Breast epithelium (tissue), 4 donors: Measurements from ENCODE around the gene MBOAT7. TPM values are rescaled to one million over a fixed set of nuclear protein-coding genes. Genes with fewer than 3 reads are reported as not detected.

Experiments used
- DNase-seq, 2 donors: peaks; one replicate each; pipeline ENCODE4 v3.0.0-alpha.2; 2019; ENCODE audit warnings: low spot score in 2 of 2
- H3K27ac ChIP-seq, 2 donors: fragments of 200-600 bp; sonication (generic) in 1 of 2; one replicate each; pipeline ENCODE4 v1.5.1; 2016 to 2019; ENCODE audit warnings: mild to moderate bottlenecking in 1 of 2
- H3K27me3 ChIP-seq, 2 donors: fragments of 200-600 bp; sonication (generic) in 1 of 2; one replicate each; pipeline versions ENCODE4 v1.5.1 to v1.6.0; 2017 to 2019; ENCODE audit warnings: control low read depth in 1 of 2, mild to moderate bottlenecking in 1 of 2
- H3K36me3 ChIP-seq: fragments of 200-600 bp; one replicate; pipeline ENCODE4 v1.5.1; 2019
- H3K4me1 ChIP-seq, 2 donors: fragments of 200-600 bp; sonication (generic); one replicate each; pipeline ENCODE4 v1.5.1; 2016 to 2019; ENCODE audit warnings: control low read depth in 1 of 2
- H3K4me3 ChIP-seq, 3 donors: fragments of 200-600 bp; sonication (generic); 1 replicate in 2 of 3; 2 replicates in 1 of 3; pipeline ENCODE4 v1.5.1; 2016 to 2019; ENCODE audit warnings: mild to moderate bottlenecking in 3 of 3, moderate library complexity in 2 of 3
- H3K9me3 ChIP-seq, 2 donors: fragments of 200-600 bp; sonication (generic) in 1 of 2; one replicate each; pipeline ENCODE4 v1.5.1; 2016 to 2019; ENCODE audit warnings: control low read depth in 1 of 2
- POLR2A ChIP-seq: fragments of 450-650 bp; IDR thresholded peaks from one replicate; pipeline ENCODE4 v1.6.1; 2016; ENCODE audit warnings: antibody characterized with exemption, mild to moderate bottlenecking, moderate library complexity
- POLR2AphosphoS5 ChIP-seq, 3 donors: sonication (generic); formaldehyde crosslinking; IDR thresholded peaks; one replicate each; pipeline ENCODE4 v1.6.1; 2017; ENCODE audit warnings: antibody characterized with exemption in 3 of 3
- intact Hi-C: fragments of 100-400 bp; cut with DNase I; formaldehyde crosslinking; loops from one replicate; pipeline ENCODE4 v1.15.1; 2023; ENCODE audit warnings: low total_unique reads
- total RNA-seq, 3 donors: library from RNA; depleted of rRNA; stranded (reverse); fragments of >200 nt; gene quantifications; one replicate each; pipeline ENCODE4 v1.1.0, GENCODE V29; 2016
- TF ChIP-seq, protein P1 (sequence below), 3 donors: fragments of 450-650 bp; IDR thresholded peaks; one replicate each; pipeline ENCODE4 v1.5.1; 2016 to 2017; ENCODE audit warnings: antibody characterized with exemption in 3 of 3, mild to moderate bottlenecking in 3 of 3, moderate library complexity in 3 of 3

The MBOAT7 gene
- total RNA-seq, 3 donors from 2014 or later: 16.5 to 37.3 (median 24.6) TPM

DNA sequence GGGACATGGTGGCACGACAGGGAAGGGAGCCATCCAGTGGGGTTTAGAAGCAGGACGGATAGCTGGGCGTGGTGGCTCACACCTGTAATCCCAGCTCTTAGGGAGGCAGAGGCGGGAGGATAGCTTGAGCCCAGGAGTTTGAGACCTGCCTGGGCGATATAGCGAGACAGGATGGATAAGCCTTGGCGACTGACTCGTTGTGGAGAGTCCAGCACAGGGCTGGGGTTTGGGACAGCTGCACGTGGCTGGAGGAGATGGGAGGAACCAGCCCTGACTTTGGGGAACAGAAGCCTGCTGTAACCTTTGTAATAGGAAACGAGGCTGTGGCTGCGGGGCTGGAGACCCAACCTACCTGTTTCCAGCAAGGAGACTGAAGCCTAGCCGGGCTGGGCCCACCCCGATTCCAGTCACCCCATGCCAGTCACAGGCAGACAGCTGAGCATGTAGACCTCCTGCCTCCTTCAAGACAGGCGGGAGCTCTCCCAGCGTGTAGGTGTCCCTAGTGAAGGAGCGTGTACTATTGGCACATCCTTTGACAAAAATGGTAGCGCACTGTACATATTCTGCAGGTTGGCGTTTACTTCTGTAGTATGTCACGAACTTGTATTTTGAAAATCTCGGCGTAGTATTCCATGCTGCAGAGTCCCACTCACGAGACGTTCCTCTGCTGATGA is 37.9 kb downstream of the MBOAT7 start:
- Histone ChIP-seq H3K36me3 (peaks cover 4% of the 10 kb centered on the region), H3K4me1 (no peaks in the 10 kb centered on the region), H3K27me3 (no peaks in the 10 kb centered on the region), H3K9me3 (no peaks in the 10 kb centered on the region), H3K27ac (no peak overlapping the region), H3K4me3 (no peak overlapping the region)
- intact Hi-C loops: no loop called here
- DNase-seq: no peak
- TF ChIP-seq, protein P1, sequence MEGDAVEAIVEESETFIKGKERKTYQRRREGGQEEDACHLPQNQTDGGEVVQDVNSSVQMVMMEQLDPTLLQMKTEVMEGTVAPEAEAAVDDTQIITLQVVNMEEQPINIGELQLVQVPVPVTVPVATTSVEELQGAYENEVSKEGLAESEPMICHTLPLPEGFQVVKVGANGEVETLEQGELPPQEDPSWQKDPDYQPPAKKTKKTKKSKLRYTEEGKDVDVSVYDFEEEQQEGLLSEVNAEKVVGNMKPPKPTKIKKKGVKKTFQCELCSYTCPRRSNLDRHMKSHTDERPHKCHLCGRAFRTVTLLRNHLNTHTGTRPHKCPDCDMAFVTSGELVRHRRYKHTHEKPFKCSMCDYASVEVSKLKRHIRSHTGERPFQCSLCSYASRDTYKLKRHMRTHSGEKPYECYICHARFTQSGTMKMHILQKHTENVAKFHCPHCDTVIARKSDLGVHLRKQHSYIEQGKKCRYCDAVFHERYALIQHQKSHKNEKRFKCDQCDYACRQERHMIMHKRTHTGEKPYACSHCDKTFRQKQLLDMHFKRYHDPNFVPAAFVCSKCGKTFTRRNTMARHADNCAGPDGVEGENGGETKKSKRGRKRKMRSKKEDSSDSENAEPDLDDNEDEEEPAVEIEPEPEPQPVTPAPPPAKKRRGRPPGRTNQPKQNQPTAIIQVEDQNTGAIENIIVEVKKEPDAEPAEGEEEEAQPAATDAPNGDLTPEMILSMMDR (IDR thresholded peaks at IDR 0.05): no peak
- TF ChIP-seq POLR2AphosphoS5 (IDR thresholded peaks at IDR 0.05) (no peak), POLR2A (no peak)

DNA sequence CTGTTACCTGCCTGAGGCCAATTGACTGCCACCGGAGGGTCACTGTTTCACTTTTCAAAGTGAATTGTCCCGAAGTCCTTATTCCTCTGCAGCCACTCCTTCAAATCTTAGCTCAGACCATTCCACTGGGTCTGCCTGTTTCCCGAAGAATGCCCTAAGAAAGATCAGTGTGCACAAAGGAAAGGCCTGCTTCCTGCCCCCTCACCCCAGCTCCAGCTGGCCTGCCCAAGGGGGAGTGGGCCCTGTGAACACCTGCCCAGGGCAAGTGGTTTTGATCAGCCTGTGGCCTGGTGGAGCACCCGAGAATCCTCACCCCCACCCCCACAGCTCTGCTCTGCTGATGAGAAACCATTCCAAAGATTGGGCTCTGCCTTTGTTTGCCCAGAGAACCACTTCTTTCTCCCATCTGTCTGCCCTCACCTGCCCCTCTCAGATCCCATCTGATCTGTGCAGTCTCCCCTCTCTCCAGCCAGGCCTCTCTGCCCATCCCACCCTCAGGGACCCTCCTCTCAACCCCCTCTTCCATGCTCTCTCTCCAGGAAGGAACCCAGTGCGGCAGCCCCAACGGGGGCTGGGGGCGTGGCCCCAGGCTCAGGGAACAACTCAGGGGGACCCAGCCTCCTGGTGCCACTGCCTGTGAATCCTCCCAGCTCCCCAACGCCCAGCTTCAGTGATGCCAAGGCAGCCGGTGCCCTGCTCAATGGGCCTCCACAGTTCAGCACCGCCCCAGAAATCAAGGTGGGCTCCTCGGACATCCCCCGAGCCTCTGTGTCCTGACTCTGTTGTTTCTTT is 40.2 kb downstream of the MBOAT7 start:
- Histone ChIP-seq H3K36me3 (peaks cover 12% of the 10 kb centered on the region), H3K27me3 (no peaks in the 10 kb centered on the region), H3K4me3 (no peak overlapping the region), H3K9me3 (no peaks in the 10 kb centered on the region), H3K27ac (no peak overlapping the region), H3K4me1 (no peaks in the 10 kb centered on the region)
- no peak for DNase-seq
- intact Hi-C loops: no loop called here
- TF ChIP-seq POLR2AphosphoS5 (IDR thresholded peaks at IDR 0.05): no peak
- TF ChIP-seq, protein P1 (IDR thresholded peaks at IDR 0.05): no peak
- no peak for TF ChIP-seq POLR2A

DNA sequence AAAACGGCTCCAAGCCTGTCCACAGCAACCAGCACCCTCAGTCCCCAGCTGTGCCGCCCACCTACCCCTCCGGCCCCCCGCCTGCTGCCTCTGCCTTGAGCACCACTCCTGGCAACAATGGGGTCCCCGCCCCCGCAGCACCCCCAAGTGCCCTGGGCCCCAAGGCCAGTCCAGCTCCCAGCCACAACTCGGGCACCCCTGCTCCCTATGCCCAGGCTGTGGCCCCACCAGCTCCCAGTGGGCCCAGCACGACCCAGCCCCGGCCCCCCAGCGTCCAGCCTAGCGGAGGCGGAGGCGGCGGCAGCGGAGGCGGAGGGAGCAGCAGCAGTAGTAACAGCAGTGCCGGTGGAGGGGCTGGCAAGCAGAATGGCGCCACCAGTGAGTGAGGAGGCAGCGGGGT is 41.2 kb downstream of the MBOAT7 start:
- Histone ChIP-seq H3K9me3 (no peaks in the 10 kb centered on the region), H3K4me3 (no peak overlapping the region), H3K36me3 (peaks cover 22% of the 10 kb centered on the region), H3K4me1 (no peaks in the 10 kb centered on the region), H3K27ac (no peak overlapping the region), H3K27me3 (no peaks in the 10 kb centered on the region)
- TF ChIP-seq, protein P1 (IDR thresholded peaks at IDR 0.05): no peak
- no peak for TF ChIP-seq POLR2A
- TF ChIP-seq POLR2AphosphoS5 (IDR thresholded peaks at IDR 0.05): no peak
- DNase-seq: no peak
- intact Hi-C loops: no loop called here

DNA sequence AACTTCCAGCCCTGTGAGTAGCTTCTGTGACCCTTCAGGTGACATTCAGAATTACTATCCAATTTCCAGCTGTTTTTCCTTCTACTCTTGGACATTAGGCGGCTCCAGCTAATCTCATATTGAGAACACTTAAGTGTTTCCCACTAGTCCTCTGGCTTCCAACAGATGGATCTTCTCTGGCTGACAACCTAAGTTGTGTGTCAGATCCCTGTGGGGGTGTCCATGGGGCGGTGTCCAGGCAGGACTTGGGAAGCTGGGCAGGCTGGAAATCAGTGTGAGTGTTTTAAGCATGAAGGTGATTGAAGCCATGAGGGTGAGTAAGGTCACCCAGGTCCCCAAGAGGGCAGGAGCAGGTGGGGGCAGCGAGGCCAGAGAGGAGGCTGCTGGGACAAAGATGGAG is 41.7 kb downstream of the MBOAT7 start:
- intact Hi-C loops: no loop called here
- Histone ChIP-seq H3K9me3 (no peaks in the 10 kb centered on the region), H3K4me3 (no peak overlapping the region), H3K36me3 (peaks cover 22% of the 10 kb centered on the region), H3K27ac (no peak overlapping the region), H3K4me1 (no peaks in the 10 kb centered on the region), H3K27me3 (no peaks in the 10 kb centered on the region)
- TF ChIP-seq, protein P1 (IDR thresholded peaks at IDR 0.05): no peak
- TF ChIP-seq POLR2AphosphoS5 (IDR thresholded peaks at IDR 0.05): no peak
- DNase-seq: no peak

DNA sequence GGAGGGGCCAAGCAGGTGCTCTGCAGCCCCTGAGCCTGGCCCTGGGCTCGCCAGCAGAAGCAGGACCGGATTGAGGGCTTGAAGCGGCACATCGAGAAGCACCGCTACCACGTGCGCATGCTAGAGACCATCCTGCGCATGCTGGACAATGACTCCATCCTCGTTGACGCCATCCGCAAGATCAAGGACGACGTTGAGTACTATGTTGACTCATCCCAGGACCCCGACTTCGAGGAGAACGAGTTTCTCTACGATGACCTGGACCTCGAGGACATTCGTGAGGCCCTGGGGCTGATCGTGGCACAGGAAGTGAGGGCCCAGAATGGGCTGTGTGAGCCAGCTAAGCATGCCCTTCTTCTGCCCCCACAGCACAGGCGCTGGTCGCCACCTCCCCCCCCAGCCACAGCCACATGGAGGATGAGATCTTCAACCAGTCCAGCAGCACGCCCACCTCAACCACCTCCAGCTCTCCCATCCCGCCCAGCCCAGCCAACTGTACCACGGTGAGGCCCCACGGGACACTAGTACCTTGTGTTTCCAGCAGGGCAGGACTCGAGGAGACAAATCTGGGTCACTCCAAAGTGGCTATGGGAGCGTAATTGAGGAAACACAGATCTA is 43.7 kb downstream of the MBOAT7 start:
- Histone ChIP-seq H3K27ac (no peak overlapping the region), H3K9me3 (no peaks in the 10 kb centered on the region), H3K36me3 (peaks cover 22% of the 10 kb centered on the region), H3K4me3 (no peak overlapping the region), H3K4me1 (no peaks in the 10 kb centered on the region), H3K27me3 (no peaks in the 10 kb centered on the region)
- no peak for DNase-seq
- intact Hi-C loops: no loop called here
- no peak for TF ChIP-seq POLR2A
- TF ChIP-seq, protein P1 (IDR thresholded peaks at IDR 0.05): no peak
- no peak for TF ChIP-seq POLR2AphosphoS5 (IDR thresholded peaks at IDR 0.05)
